ENCODE results near the gene PRKN. TPM values are rescaled to one million over a fixed set of nuclear protein-coding genes. Genes with fewer than 3 reads are reported as not detected.

The PRKN gene
- total and polyA plus RNA-seq, 2 donors (not counting 3 experiments of a cell fraction or from before 2014, with no cell fraction given) = 0.06 TPM; not detected in 1

DNA sequence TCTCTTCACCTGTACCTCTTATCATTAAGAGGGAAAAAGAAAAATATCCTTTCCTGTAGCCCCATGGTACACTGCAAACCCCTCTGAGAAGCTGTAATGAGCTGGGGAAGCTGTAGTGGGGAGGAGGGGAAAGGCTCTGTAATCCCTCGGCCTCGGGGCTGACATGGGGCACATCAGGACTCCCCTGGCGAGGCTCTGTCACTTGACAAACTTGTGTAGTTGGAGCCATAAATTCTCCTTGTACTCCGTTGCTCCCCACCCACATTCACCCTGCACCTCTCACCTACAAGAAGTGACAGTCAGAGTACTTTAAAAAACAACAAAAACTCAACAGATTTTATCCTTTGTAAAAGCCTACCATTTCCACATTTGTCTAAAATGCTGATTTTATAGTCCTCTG, 978.0 kb downstream of the PRKN start:
- CTCF ChIA-PET = no interaction called here
- FAIRE-seq = no peak

More for the DNA sequence above, 978.0 kb downstream of the PRKN start:
- no TSS peak for BruUV-seq (replicated peaks)
- Histone ChIP-seq H4K20me1 (replicated peaks; ENCODE audit: control insufficient read depth, extremely low read depth, insufficient read depth, low read length) (no peaks in the 10 kb centered on the region), H3K4me3 (replicated peaks in 1 of 3; ENCODE audit: insufficient read depth in 1 of 3, low read depth in 1 of 3, low read length in 3 of 3) (no peak overlapping the region), H3K36me3 (ENCODE audit: control insufficient read depth in 2 of 2, extremely low read depth in 1 of 2, insufficient read depth in 2 of 2, low read length in 2 of 2) (no peaks in the 10 kb centered on the region), H3K9me1 (replicated peaks; ENCODE audit: control insufficient read depth, extremely low read depth, insufficient read depth, low read length) (no peaks in the 10 kb centered on the region), H3K27me3 (ENCODE audit: control insufficient read depth in 2 of 2, insufficient read depth in 2 of 2, low read length in 2 of 2) (no peaks in the 10 kb centered on the region), H3K9me3 (replicated peaks; ENCODE audit: control insufficient read depth, insufficient read depth, low read length) (no peaks in the 10 kb centered on the region), H3K27ac (ENCODE audit: insufficient read depth, low read depth, low read length) (no peak overlapping the region), H3K79me2 (ENCODE audit: control insufficient read depth, insufficient read depth, low read length) (no peaks in the 10 kb centered on the region), H3K4me1 (ENCODE audit: control insufficient read depth, extremely low read depth, insufficient read depth, low read length) (no peaks in the 10 kb centered on the region), H3K9ac (replicated peaks; ENCODE audit: extremely low read depth, insufficient read depth, low read length) (no peak overlapping the region), H3K4me2 (ENCODE audit: insufficient read depth, low read length) (no peak overlapping the region), H2AFZ (ENCODE audit: low read depth, low read length) (no peak overlapping the region)
- TF ChIP-seq, protein P1, sequence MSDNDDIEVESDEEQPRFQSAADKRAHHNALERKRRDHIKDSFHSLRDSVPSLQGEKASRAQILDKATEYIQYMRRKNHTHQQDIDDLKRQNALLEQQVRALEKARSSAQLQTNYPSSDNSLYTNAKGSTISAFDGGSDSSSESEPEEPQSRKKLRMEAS (IDR thresholded peaks at IDR 0.05; ENCODE audit: insufficient read depth, insufficient read length) = no peak
- TF ChIP-seq MYC (IDR thresholded peaks at IDR 0.05; ENCODE audit: low read depth, low read length) = no peak
- no peak for TF ChIP-seq POLR2A (IDR thresholded peaks at IDR 0.05; ENCODE audit: low read depth, low read length)
- TF ChIP-seq GATA2 (IDR thresholded peaks at IDR 0.05; ENCODE audit: insufficient read depth, insufficient read length, low read depth, low read length) = no peak
- TF ChIP-seq POLR2AphosphoS5 (IDR thresholded peaks at IDR 0.05; ENCODE audit: insufficient read depth, low read depth, low read length) = no peak
- no peak for TF ChIP-seq FOS (IDR thresholded peaks at IDR 0.05; ENCODE audit: borderline replicate concordance, insufficient read depth, low read length)
- TF ChIP-seq, protein P2, sequence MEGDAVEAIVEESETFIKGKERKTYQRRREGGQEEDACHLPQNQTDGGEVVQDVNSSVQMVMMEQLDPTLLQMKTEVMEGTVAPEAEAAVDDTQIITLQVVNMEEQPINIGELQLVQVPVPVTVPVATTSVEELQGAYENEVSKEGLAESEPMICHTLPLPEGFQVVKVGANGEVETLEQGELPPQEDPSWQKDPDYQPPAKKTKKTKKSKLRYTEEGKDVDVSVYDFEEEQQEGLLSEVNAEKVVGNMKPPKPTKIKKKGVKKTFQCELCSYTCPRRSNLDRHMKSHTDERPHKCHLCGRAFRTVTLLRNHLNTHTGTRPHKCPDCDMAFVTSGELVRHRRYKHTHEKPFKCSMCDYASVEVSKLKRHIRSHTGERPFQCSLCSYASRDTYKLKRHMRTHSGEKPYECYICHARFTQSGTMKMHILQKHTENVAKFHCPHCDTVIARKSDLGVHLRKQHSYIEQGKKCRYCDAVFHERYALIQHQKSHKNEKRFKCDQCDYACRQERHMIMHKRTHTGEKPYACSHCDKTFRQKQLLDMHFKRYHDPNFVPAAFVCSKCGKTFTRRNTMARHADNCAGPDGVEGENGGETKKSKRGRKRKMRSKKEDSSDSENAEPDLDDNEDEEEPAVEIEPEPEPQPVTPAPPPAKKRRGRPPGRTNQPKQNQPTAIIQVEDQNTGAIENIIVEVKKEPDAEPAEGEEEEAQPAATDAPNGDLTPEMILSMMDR (IDR thresholded peaks at IDR 0.05; ENCODE audit: extremely low read depth in 1 of 2, insufficient read depth in 1 of 2, low read depth in 1 of 2, low read length in 2 of 2) = no peak
- TF ChIP-seq JUN (IDR thresholded peaks at IDR 0.05; ENCODE audit: borderline replicate concordance, insufficient read depth, insufficient read length, low read depth) = no peak
- TF ChIP-seq EZH2 (IDR thresholded peaks at IDR 0.05; ENCODE audit: borderline replicate concordance, low read depth, low read length, severe bottlenecking) = no peak
- dilution Hi-C loops (cut with MboI; ENCODE audit: extremely low pct_ligation_motif_present, low sequenced_read_pairs) (no loop called here), intact Hi-C loops (cut with micrococcal nuclease) (loop anchor here (2.0 to 10.0 kb wide), 3 partner anchors 173 to 975 kb away; partner anchors contain the start of genes PACRG and PRKN)
- POLR2A ChIA-PET = no interaction called here
- no peak for DNase-seq (ENCODE audit: low read depth, low spot score)

Measured in endothelial cell of umbilical vein (primary cell).